ENCODE results near the gene ABCG4.

DNA sequence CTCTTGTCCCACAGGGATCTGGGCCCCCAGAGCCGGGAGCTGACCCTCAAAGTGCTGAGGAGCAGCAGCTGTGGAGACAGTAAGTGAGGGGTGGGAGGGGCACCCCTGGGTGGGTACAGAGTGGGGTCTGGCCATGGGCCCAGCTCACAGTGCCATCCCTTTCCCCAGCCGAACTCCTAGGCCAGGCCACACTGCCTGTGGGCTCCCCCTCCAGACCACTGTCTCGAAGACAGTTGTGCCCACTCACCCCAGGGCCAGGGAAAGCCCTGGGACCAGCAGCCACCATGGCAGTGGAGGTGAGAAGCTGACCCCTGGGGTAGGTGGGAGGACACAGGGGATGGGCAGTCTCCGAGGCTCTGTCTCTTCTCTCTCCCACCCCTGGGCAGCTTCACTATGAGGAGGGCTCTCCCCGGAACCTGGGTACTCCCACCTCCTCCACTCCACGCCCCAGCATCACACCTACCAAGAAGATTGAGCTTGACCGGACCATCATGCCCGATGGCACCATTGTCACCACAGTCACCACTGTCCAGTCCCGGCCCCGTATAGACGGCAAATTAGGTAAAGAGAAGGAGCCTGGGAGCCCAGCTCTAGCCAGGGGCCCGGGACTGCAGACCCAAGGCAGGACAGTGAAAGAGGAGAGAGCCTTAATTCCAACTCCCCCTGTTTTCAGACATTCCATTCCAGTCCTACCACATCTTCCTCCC, 36.4 kb upstream of the ABCG4 start:
- TF ChIP-seq CTCF (IDR thresholded peaks at IDR 0.05; ENCODE audit: low read depth, low read length, missing input control) (no peak), GABPA (IDR thresholded peaks at IDR 0.05 in 1 of 2, conservative IDR thresholded peaks at IDR 0.05 in 1 of 2) (no peak)
- TF ChIP-seq, protein P1, sequence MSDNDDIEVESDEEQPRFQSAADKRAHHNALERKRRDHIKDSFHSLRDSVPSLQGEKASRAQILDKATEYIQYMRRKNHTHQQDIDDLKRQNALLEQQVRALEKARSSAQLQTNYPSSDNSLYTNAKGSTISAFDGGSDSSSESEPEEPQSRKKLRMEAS (IDR thresholded peaks at IDR 0.05): no peak
